Hepatocyte (in vitro differentiated cells): ENCODE data around the gene CDK13. TPM values are rescaled to one million over a fixed set of nuclear protein-coding genes. Genes with fewer than 3 reads are reported as not detected.

Experiments used
- DNase-seq: peaks from one replicate; pipeline ENCODE4 v3.0.0-alpha.2; 2016; ENCODE audit warnings: low spot score
- H2AFZ ChIP-seq: fragments of 200-600 bp; sonication (generic); 2 replicates; pipeline ENCODE4 v1.6.0; 2016; ENCODE audit warnings: antibody characterized with exemption, mild to moderate bottlenecking
- H3K27ac ChIP-seq: fragments of 200-600 bp; sonication (generic); 2 replicates; pipeline ENCODE4 v1.5.1; 2016; ENCODE audit warnings: mild to moderate bottlenecking
- H3K27me3 ChIP-seq: fragments of 200-600 bp; sonication (generic); 2 replicates; pipeline ENCODE4 v1.6.1; 2016
- H3K36me3 ChIP-seq: fragments of 200-600 bp; sonication (generic); replicated peaks from 2 replicates; pipeline ENCODE4 v1.5.1; 2016; ENCODE audit warnings: low read depth; ENCODE audit not compliant: insufficient read depth
- H3K4me1 ChIP-seq: fragments of 200-600 bp; sonication (generic); 2 replicates; pipeline ENCODE4 v1.5.1; 2016; ENCODE audit warnings: mild to moderate bottlenecking, moderate library complexity; ENCODE audit not compliant: insufficient read depth
- H3K4me2 ChIP-seq: fragments of 200-600 bp; sonication (generic); 2 replicates; pipeline ENCODE4 v1.6.0; 2016
- H3K4me3 ChIP-seq: fragments of 200-600 bp; sonication (generic); 2 replicates; pipeline ENCODE4 v1.5.1; 2016; ENCODE audit warnings: mild to moderate bottlenecking
- H3K79me2 ChIP-seq: fragments of 200-600 bp; sonication (generic); 2 replicates; pipeline ENCODE4 v1.6.0; 2017; ENCODE audit warnings: mild to moderate bottlenecking
- H3K9me2 ChIP-seq: fragments of 200-600 bp; sonication (generic); replicated peaks from 2 replicates; pipeline ENCODE4 v1.6.0; 2017; ENCODE audit warnings: mild to moderate bottlenecking; ENCODE audit not compliant: insufficient read depth
- H3K9me3 ChIP-seq: fragments of 200-600 bp; sonication (generic); 2 replicates; pipeline ENCODE4 v1.5.1; 2016; ENCODE audit warnings: low read depth, mild to moderate bottlenecking
- H4K20me1 ChIP-seq: fragments of 200-600 bp; sonication (generic); 2 replicates; pipeline ENCODE4 v1.6.0; 2016; ENCODE audit warnings: mild to moderate bottlenecking; ENCODE audit not compliant: insufficient read depth, poor library complexity, severe bottlenecking
- CTCF ChIP-seq: fragments of 200-600 bp; sonication (generic); IDR thresholded peaks from 2 replicates; pipeline ENCODE4 v1.5.1; 2016; ENCODE audit warnings: antibody characterized with exemption, mild to moderate bottlenecking; ENCODE audit not compliant: poor library complexity
- EZH2 ChIP-seq: fragments of 200-600 bp; sonication (generic); IDR thresholded peaks from 2 replicates; pipeline ENCODE4 v1.6.1; 2016; ENCODE audit warnings: antibody characterized with exemption, mild to moderate bottlenecking, borderline replicate concordance
- EZH2phosphoT487 ChIP-seq: fragments of 200-600 bp; sonication (generic); IDR thresholded peaks from one replicate; pipeline ENCODE4 v1.6.1; 2018; ENCODE audit warnings: antibody characterized with exemption, mild to moderate bottlenecking, low read depth, moderate library complexity; ENCODE audit not compliant: unreplicated experiment, severe bottlenecking
- WGBS: methylation state at CpG from one replicate; pipeline ENCODE4 v1.1.6; 2016; ENCODE audit warnings: low lambda C conversion rate; ENCODE audit errors: missing lambda C conversion rate; 5-methylcytosine and 5-hydroxymethylcytosine counted together
- polyA plus RNA-seq: library from polyadenylated mRNA; unstranded; fragments of >200 nt; fragmentation: Nextera tagmentation; extraction: Ambion mirVana; gene quantifications from 2 replicates; pipeline ENCODE4 v1.2.1, GENCODE V29; 2016
- total RNA-seq: library from RNA; depleted of rRNA; stranded (reverse); fragments of >200 nt; gene quantifications from 2 replicates; pipeline ENCODE4 v1.2.3, GENCODE V29; 2014

CDK13 gene
- total RNA-seq, result 71.8 and 76.0 TPM in 2 replicates
- polyA plus RNA-seq, result 36.1 and 36.7 TPM in 2 replicates

GRCh38 chr7:39949971-39950472 lies at the start of gene CDK13:
Gene CDK13, plus strand, starts transcription at chr7:39950256. Its CDS starts 386 bp downstream, at chr7:39950642.
- H3K27ac ChIP-seq, result peak within 1 kb of the TSS; percentile 98
- WGBS, result 3% methylated on average over 37 of the region's 59 CpGs
- H3K4me3 ChIP-seq, result peak within 1 kb of the TSS; percentile 47
- no peaks in the 10 kb centered on the region for H3K27me3 ChIP-seq
- H3K9me3 ChIP-seq, result no peaks in the 10 kb centered on the region
- peak within 1 kb of the TSS; percentile 83 for H3K4me2 ChIP-seq
- H3K79me2 ChIP-seq, result peaks cover 57% of the 10 kb centered on the region
- H3K9me2 ChIP-seq, result no peaks in the 10 kb centered on the region
- no peaks in the 10 kb centered on the region for H3K36me3 ChIP-seq
- peak; percentile 85 for DNase-seq
- H2AFZ ChIP-seq, result peak within 1 kb of the TSS; percentile 83
- H4K20me1 ChIP-seq, result peaks cover 38% of the 10 kb centered on the region
- no peak for TF ChIP-seq EZH2
- no peak for TF ChIP-seq EZH2phosphoT487
- no peak for TF ChIP-seq CTCF
- H3K4me1 ChIP-seq, result peaks cover 20% of the 10 kb centered on the region

GRCh38 chr7:39904077-39904486 lies 46.0 kb upstream of the CDK13 start:
- H4K20me1 ChIP-seq, result no peaks in the 10 kb centered on the region
- H3K36me3 ChIP-seq, result no peaks in the 10 kb centered on the region
- H3K27ac ChIP-seq, result no peak overlapping the region
- H3K4me3 ChIP-seq, result no peak overlapping the region
- 60% methylated on average over 2 of the region's 2 CpGs for WGBS
- H3K9me3 ChIP-seq, result no peaks in the 10 kb centered on the region
- no peaks in the 10 kb centered on the region for H3K9me2 ChIP-seq
- no peak overlapping the region for H3K4me2 ChIP-seq
- no peak for DNase-seq
- no peak for TF ChIP-seq EZH2
- no peak for TF ChIP-seq CTCF
- TF ChIP-seq EZH2phosphoT487, result no peak
- H3K79me2 ChIP-seq, result no peaks in the 10 kb centered on the region
- no peak overlapping the region for H2AFZ ChIP-seq
- H3K4me1 ChIP-seq, result no peaks in the 10 kb centered on the region
- no peaks in the 10 kb centered on the region for H3K27me3 ChIP-seq

DNA sequence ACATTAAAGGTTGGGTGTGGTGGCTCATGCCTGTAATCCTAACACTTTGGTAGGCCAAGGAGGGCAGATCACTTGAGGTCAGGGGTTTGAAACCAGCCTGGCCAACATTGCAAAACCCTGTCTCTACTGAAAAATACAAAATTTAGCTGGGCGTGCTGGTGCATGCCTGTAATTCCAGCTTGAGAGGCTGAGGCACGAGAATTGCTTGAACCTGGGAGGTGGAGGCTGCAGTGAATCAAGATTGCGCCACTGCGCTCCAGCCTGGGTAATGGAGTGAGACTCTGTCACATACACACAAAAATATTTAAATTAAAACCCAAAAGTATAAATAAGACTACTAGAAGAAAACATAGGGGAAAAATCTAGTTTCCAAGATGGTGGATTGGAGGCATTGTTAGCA lies 41.9 kb upstream of the CDK13 start:
- H3K9me2 ChIP-seq, result no peaks in the 10 kb centered on the region
- TF ChIP-seq EZH2 (no peak), EZH2phosphoT487 (no peak), CTCF (no peak)

GRCh38 chr7:39908973-39909372 lies 41.1 kb upstream of the CDK13 start:
- H3K4me3 ChIP-seq, result no peak overlapping the region
- 78% methylated on average over 4 of the region's 4 CpGs for WGBS
- TF ChIP-seq EZH2phosphoT487, result no peak
- TF ChIP-seq CTCF, result no peak
- no peak for TF ChIP-seq EZH2
- no peaks in the 10 kb centered on the region for H3K9me2 ChIP-seq
- no peak overlapping the region for H3K4me2 ChIP-seq
- H3K79me2 ChIP-seq, result no peaks in the 10 kb centered on the region
- H2AFZ ChIP-seq, result no peak overlapping the region
- DNase-seq, result no peak
- H3K9me3 ChIP-seq, result no peaks in the 10 kb centered on the region
- H3K27me3 ChIP-seq, result no peaks in the 10 kb centered on the region
- no peaks in the 10 kb centered on the region for H3K36me3 ChIP-seq
- no peak overlapping the region for H3K27ac ChIP-seq
- H4K20me1 ChIP-seq, result no peaks in the 10 kb centered on the region
- no peaks in the 10 kb centered on the region for H3K4me1 ChIP-seq

More for the DNA sequence above, 41.9 kb upstream of the CDK13 start:
- DNase-seq, result no peak
- Histone ChIP-seq H2AFZ (no peak overlapping the region), H3K4me3 (no peak overlapping the region), H3K4me1 (no peaks in the 10 kb centered on the region), H3K4me2 (no peak overlapping the region), H3K27me3 (no peaks in the 10 kb centered on the region), H3K9me3 (no peaks in the 10 kb centered on the region), H3K36me3 (no peaks in the 10 kb centered on the region), H3K79me2 (no peaks in the 10 kb centered on the region), H3K27ac (no peak overlapping the region), H4K20me1 (no peaks in the 10 kb centered on the region)
- WGBS, result 97% methylated on average over 4 of the region's 4 CpGs
